ENCODE results near the gene FOXS1.

DNA sequence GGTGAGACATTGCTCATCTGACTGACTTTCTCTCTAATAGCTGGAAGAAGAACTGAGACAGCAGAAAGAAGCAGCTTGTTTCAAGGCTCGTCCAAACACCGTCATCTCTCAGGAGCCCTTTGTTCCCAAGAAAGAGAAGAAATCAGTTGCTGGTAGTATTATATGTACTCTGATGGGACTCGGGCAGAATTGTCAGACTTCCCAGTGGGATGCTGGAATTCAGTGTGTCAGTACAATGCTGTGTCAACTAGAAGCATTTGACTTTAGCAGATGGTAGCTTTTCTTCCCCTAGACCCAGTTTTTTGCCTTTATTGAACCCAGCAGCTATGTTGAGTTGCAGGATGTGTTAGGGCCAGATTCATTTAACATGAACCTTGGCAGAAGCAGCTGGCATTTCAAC, 48.0 kb downstream of the FOXS1 start:
- no peak for TF ChIP-seq ARNT (IDR thresholded peaks at IDR 0.05)
- no peak for TF ChIP-seq TARDBP (IDR thresholded peaks at IDR 0.05)
- TF ChIP-seq SP1 (IDR thresholded peaks at IDR 0.05) = no peak
- no peak for TF ChIP-seq FOXA1 (IDR thresholded peaks at IDR 0.05)
- TF ChIP-seq FOXK2 (IDR thresholded peaks at IDR 0.05) = no peak
- TF ChIP-seq HDGF (IDR thresholded peaks at IDR 0.05; ENCODE audit: borderline replicate concordance) = no peak
- TF ChIP-seq NFRKB (IDR thresholded peaks at IDR 0.05) = no peak
- TF ChIP-seq FOXM1 (IDR thresholded peaks at IDR 0.05; ENCODE audit: borderline replicate concordance) = no peak
- no peak for TF ChIP-seq CTBP1 (IDR thresholded peaks at IDR 0.05; ENCODE audit: borderline replicate concordance)
- TF ChIP-seq, protein P1, sequence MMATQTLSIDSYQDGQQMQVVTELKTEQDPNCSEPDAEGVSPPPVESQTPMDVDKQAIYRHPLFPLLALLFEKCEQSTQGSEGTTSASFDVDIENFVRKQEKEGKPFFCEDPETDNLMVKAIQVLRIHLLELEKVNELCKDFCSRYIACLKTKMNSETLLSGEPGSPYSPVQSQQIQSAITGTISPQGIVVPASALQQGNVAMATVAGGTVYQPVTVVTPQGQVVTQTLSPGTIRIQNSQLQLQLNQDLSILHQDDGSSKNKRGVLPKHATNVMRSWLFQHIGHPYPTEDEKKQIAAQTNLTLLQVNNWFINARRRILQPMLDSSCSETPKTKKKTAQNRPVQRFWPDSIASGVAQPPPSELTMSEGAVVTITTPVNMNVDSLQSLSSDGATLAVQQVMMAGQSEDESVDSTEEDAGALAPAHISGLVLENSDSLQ (IDR thresholded peaks at IDR 0.05) = no peak
- no peak for TF ChIP-seq SUZ12 (IDR thresholded peaks at IDR 0.05)
- TF ChIP-seq ZNF384 (IDR thresholded peaks at IDR 0.05) = no peak
- no peak for TF ChIP-seq ELF4 (IDR thresholded peaks at IDR 0.05)
- no peak for TF ChIP-seq BHLHE40 (IDR thresholded peaks at IDR 0.05; ENCODE audit: borderline replicate concordance)

All from HEK293T (cell line).